Measurements from ENCODE around the gene ADA.

Gene ADA

GRCh38 chr20:44582311-44583025, 69.0 kb downstream of the ADA start, which contains the start of gene PKIG:
TSS of gene PKIG (plus strand) at chr20:44582579. CDS start at chr20:44614557, 31,978 bp downstream.
- FAIRE-seq: no peak
- DNase-seq (ENCODE audit: low spot score): no peak

- FAIRE-seq: no peak
Observed at GRCh38 chr20:44581515-44581914, 70.0 kb downstream of the ADA start.

GRCh38 chr20:44580581-44581268, 70.8 kb downstream of the ADA start:
- no peak for FAIRE-seq
- DNase-seq (ENCODE audit: low spot score): no peak

More at GRCh38 chr20:44581515-44581914, 70.0 kb downstream of the ADA start:
- DNase-seq (ENCODE audit: low spot score): no peak

GRCh38 chr20:44579313-44580081, 72.0 kb downstream of the ADA start:
- FAIRE-seq (no peak), DNase-seq (ENCODE audit: low spot score) (no peak)

GRCh38 chr20:44576297-44576696, 75.2 kb downstream of the ADA start:
- no peak for FAIRE-seq
- DNase-seq (ENCODE audit: low spot score): no peak

GRCh38 chr20:44574372-44574771, 77.1 kb downstream of the ADA start:
- FAIRE-seq: no peak

GRCh38 chr20:44573501-44573869, 78.0 kb downstream of the ADA start:
- DNase-seq (ENCODE audit: low spot score) (no peak), FAIRE-seq (no peak)

More at GRCh38 chr20:44574372-44574771, 77.1 kb downstream of the ADA start:
- DNase-seq (ENCODE audit: low spot score): no peak

- DNase-seq (ENCODE audit: low spot score) (peak; percentile 63), FAIRE-seq (no peak)
Observed at GRCh38 chr20:44572551-44573500, 78.7 kb downstream of the ADA start.

- DNase-seq (ENCODE audit: low spot score): no peak
- no peak for FAIRE-seq
Observed at GRCh38 chr20:44571362-44571988, 80.0 kb downstream of the ADA start.

GRCh38 chr20:44570367-44570766, 81.1 kb downstream of the ADA start:
- FAIRE-seq (no peak), DNase-seq (ENCODE audit: low spot score) (no peak)

Measured in urothelium cell line (cell line).